ENCODE measurements around the gene OPCML.

The OPCML gene

DNA sequence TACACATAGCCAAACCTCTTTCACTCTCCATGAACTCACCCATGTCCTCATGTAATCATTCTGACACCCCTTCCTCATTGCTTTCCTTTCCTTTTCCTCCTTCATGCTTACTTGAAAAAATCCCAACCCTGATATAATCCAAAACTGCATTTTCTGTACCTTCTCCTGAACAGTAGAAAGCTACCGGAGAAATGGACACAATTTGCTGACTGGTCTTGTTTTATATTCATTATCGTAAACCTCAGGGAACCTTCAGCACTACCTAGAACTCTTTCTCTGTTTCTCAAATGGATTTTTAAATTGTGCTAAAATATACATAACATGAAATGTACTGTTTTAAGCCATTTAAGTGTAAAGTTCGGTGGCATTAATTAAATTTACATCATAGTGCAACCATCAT is 1165.0 kb downstream of the OPCML start (continued):
- TF ChIP-seq, protein P1, sequence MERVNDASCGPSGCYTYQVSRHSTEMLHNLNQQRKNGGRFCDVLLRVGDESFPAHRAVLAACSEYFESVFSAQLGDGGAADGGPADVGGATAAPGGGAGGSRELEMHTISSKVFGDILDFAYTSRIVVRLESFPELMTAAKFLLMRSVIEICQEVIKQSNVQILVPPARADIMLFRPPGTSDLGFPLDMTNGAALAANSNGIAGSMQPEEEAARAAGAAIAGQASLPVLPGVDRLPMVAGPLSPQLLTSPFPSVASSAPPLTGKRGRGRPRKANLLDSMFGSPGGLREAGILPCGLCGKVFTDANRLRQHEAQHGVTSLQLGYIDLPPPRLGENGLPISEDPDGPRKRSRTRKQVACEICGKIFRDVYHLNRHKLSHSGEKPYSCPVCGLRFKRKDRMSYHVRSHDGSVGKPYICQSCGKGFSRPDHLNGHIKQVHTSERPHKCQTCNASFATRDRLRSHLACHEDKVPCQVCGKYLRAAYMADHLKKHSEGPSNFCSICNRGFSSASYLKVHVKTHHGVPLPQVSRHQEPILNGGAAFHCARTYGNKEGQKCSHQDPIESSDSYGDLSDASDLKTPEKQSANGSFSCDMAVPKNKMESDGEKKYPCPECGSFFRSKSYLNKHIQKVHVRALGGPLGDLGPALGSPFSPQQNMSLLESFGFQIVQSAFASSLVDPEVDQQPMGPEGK (CRISPR knock-in tag; IDR thresholded peaks at IDR 0.05; ENCODE audit: borderline replicate concordance): no peak
- TF ChIP-seq ZC3H10 (CRISPR knock-in tag; IDR thresholded peaks at IDR 0.05) (no peak), OSR1 (CRISPR knock-in tag; IDR thresholded peaks at IDR 0.05) (no peak), TCF4 (CRISPR knock-in tag; IDR thresholded peaks at IDR 0.05; ENCODE audit: borderline replicate concordance) (no peak), ESRRG (CRISPR knock-in tag; IDR thresholded peaks at IDR 0.05) (no peak), RARB (CRISPR knock-in tag; IDR thresholded peaks at IDR 0.05) (no peak), ZNF8 (CRISPR knock-in tag; IDR thresholded peaks at IDR 0.05) (no peak)

DNA sequence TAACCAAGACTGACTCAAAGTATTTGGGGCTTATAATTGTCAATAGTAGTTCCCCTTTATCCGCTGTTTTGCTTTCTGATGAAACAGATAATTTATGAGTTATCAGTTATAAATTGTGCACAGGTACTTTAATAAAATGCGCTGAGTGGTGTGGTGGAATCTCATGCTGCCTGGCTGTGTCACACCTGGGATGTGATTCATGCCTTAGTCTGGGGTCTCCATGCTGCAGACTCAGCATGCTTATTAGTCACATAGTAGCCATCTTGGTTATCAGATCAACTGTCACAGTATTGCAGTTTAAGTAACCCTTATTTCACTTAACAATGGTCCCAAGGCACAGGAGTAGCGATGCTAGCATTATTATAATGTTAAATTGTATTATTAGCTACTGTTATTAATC is 1166.7 kb downstream of the OPCML start:
- no peak for TF ChIP-seq CSDC2 (CRISPR knock-in tag; IDR thresholded peaks at IDR 0.05)
- no peak for TF ChIP-seq ZNF565 (CRISPR knock-in tag; conservative IDR thresholded peaks at IDR 0.05; ENCODE audit: low read depth)
- no peak for TF ChIP-seq ARNTL (CRISPR knock-in tag; IDR thresholded peaks at IDR 0.05; ENCODE audit: borderline replicate concordance, low read depth)
- no peak for ATAC-seq

Data from SK-N-SH treated with all-trans-retinoic acid at 6 μM for 48 hours (cell line).